ENCODE data around the gene KCTD1. TPM values are rescaled to one million over a fixed set of nuclear protein-coding genes. Genes with fewer than 3 reads are reported as not detected.

KCTD1 gene
- total RNA-seq, 2 experiments from 2014 or later: 4.1 to 5.6 TPM

- H3K4me3 Mint-ChIP-seq: no peak overlapping the region
- no peaks in the 10 kb centered on the region for H3K27me3 Mint-ChIP-seq
- DNase-seq: no peak
Observed at GRCh38 chr18:26419746-26420145, 128.6 kb downstream of the KCTD1 start.

GRCh38 chr18:26418225-26418624 lies 130.1 kb downstream of the KCTD1 start:
- H3K4me3 Mint-ChIP-seq: no peak overlapping the region
- H3K9me3 Mint-ChIP-seq (ENCODE audit: low read depth): no peaks in the 10 kb centered on the region
- CTCF ChIA-PET: no interaction called here
- H3K27me3 Mint-ChIP-seq: no peaks in the 10 kb centered on the region
- ATAC-seq (no peak), DNase-seq (no peak)
- H3K4me1 Mint-ChIP-seq: no peaks in the 10 kb centered on the region
- no peak overlapping the region for H3K27ac Mint-ChIP-seq
- no peaks in the 10 kb centered on the region for H3K36me3 Mint-ChIP-seq

More at GRCh38 chr18:26419746-26420145, 128.6 kb downstream of the KCTD1 start:
- Mint-ChIP-seq H3K9me3 (ENCODE audit: low read depth) (no peaks in the 10 kb centered on the region), H3K27ac (no peak overlapping the region), H3K4me1 (no peaks in the 10 kb centered on the region), H3K36me3 (no peaks in the 10 kb centered on the region)
- ATAC-seq: no peak
- CTCF ChIA-PET: interaction anchor here (1.0 kb wide), 1 partner anchor 36 kb away, joined by 3 read pairs; no protein-coding TSS in a partner anchor

GRCh38 chr18:26417190-26417589 lies 131.2 kb downstream of the KCTD1 start:
- Mint-ChIP-seq H3K27ac (no peak overlapping the region), H3K4me3 (no peak overlapping the region), H3K9me3 (ENCODE audit: low read depth) (no peaks in the 10 kb centered on the region), H3K36me3 (no peaks in the 10 kb centered on the region), H3K4me1 (no peaks in the 10 kb centered on the region), H3K27me3 (no peaks in the 10 kb centered on the region)
- no peak for DNase-seq
- ATAC-seq: no peak
- CTCF ChIA-PET: no interaction called here

- Mint-ChIP-seq H3K4me1 (no peaks in the 10 kb centered on the region), H3K27ac (no peak overlapping the region), H3K9me3 (ENCODE audit: low read depth) (no peaks in the 10 kb centered on the region), H3K4me3 (no peak overlapping the region), H3K27me3 (no peaks in the 10 kb centered on the region), H3K36me3 (no peaks in the 10 kb centered on the region)
- CTCF ChIA-PET: interaction anchor here (1.3 kb wide), 1 partner anchor 9 kb away, joined by 3 read pairs; no protein-coding TSS in a partner anchor
- ATAC-seq: no peak
- no peak for DNase-seq
Observed at GRCh38 chr18:26416652-26417150, 131.7 kb downstream of the KCTD1 start.

DNA sequence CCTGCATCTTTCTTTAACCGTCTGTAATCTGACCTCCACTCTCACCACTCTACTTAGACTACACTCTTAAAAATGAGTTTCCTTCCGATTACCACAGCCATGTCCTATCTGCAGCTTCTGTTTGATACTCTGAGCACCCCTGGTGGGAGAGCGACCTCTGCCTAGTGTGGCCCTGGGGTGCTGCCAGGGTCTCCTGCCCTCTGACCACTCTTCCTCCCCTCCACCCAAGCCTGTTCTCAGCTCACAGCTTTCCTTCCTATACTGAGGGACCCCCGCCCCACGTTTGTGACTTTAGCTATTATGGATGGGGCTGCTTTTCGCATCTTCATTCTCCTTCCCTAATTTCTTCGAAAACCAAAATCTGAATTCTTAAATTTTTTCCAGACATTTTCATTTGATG lies 132.7 kb downstream of the KCTD1 start:
- no peaks in the 10 kb centered on the region for H3K27me3 Mint-ChIP-seq
- no peak for DNase-seq
- CTCF ChIA-PET: interaction anchor here (1.3 kb wide), 1 partner anchor 10 kb away, joined by 3 read pairs; no protein-coding TSS in a partner anchor
- ATAC-seq: no peak
- H3K4me1 Mint-ChIP-seq: no peaks in the 10 kb centered on the region
- no peak overlapping the region for H3K27ac Mint-ChIP-seq
- H3K36me3 Mint-ChIP-seq: no peaks in the 10 kb centered on the region
- no peak overlapping the region for H3K4me3 Mint-ChIP-seq
- no peaks in the 10 kb centered on the region for H3K9me3 Mint-ChIP-seq (ENCODE audit: low read depth)

DNA sequence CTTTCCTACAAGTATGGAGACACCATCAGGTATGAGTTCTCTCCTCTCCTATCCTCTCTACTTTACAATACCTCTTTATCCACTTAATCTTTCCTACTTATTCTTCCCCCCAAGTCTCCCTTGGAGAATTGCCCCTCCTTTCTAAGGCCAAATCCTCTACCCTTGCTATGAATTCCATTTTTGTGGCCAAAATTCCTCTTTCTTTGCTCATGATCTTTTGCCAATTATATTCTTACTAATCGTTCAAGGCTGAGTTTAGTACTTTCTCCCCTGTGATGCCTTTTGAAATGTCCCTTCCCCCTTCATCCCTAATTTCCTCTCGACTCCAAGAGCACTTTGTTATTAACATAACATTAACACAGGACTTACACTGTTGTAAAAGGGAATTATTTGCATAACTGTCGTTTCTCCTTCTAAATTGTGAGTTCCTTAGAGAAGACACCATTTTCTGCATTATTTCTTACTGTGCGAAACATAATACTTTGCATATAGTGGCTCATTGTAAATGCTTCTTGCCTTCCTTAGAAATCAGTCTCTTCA lies 133.4 kb downstream of the KCTD1 start:
- Mint-ChIP-seq H3K27ac (no peak overlapping the region), H3K4me1 (no peaks in the 10 kb centered on the region), H3K9me3 (ENCODE audit: low read depth) (no peaks in the 10 kb centered on the region), H3K36me3 (no peaks in the 10 kb centered on the region), H3K27me3 (no peaks in the 10 kb centered on the region), H3K4me3 (no peak overlapping the region)
- no peak for ATAC-seq
- DNase-seq: no peak
- CTCF ChIA-PET: no interaction called here

GRCh38 chr18:26409091-26409490 lies 139.3 kb downstream of the KCTD1 start:
- DNase-seq: no peak
- no peaks in the 10 kb centered on the region for H3K27me3 Mint-ChIP-seq
- H3K4me3 Mint-ChIP-seq: no peak overlapping the region
- no peaks in the 10 kb centered on the region for H3K4me1 Mint-ChIP-seq
- no peaks in the 10 kb centered on the region for H3K9me3 Mint-ChIP-seq (ENCODE audit: low read depth)
- CTCF ChIA-PET: no interaction called here
- no peak for ATAC-seq
- no peaks in the 10 kb centered on the region for H3K36me3 Mint-ChIP-seq
- H3K27ac Mint-ChIP-seq: no peak overlapping the region

DNA sequence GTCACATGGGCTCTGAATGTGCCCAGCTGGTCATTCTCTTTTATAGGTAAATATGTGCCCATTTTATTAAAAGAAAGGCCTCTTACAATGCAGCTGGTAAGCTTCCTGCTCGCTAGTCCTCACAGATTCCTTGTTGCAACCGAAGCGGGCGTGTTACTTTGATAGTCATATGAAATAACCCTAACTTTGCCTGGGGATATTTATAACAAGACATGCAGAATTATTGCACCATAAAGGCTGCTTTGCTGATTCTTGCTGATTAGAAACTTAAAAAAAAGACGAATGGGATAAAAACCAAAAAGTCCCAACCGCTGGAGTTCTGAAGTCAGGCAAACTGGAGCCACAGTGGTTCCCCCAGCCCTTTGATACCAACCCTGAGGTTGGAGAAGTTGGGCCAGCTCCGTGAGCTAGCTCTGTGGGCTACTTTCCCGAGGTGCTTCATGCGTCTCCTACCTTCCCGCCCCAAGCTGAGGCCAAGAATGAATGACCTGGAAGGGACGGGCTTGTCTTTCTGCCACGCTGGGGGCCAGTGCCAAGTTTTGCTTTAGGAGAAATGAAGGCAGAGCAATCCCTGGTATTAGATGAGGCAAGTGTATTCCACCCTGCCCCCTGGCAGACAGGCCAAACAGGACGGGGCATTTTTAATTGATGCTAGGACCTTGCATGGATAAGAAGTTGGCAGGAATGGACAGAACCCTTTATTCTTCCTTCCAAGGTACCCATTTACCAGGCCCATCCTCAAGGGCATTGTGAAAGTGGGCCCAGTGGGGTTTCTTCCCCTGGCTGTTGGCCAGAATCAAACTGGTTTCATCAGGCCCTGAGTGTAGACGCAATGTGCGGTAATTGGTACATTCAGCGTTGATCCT lies 140.4 kb downstream of the KCTD1 start:
- CTCF ChIA-PET: no interaction called here
- no peak overlapping the region for H3K4me3 Mint-ChIP-seq

DNA sequence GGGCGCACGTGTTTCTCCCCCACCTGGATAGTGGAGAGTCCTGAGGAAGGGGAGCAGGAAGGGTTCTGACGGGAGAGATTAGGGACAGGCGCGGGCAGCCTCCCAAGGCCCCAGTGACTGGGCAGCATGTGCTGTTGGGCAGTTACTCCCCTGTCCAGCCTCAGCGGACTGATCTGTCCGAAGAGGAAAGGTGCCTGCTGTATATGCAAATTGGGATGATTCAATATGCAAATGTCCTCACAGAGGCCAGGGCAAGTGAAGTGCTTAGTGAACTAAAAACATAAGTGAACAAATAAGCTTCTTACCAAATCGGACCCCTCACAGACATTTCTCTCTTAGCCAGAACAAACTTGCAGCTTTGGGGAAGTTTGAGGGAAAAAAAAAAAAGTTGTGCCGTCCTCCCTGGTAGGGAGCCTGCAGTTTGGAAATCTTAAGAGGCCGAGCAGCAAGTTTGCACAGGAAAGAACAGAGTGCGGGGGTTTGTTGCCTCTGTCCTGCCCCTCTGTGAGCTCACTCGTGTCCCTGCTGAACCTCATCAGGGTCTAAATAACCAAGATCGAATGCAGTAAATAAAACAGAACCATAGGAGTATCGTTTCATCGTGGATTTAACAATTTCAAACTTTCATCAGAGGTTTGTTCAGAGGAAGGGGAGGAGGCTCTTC lies 141.4 kb downstream of the KCTD1 start:
- H3K4me3 Mint-ChIP-seq: no peak overlapping the region
- H3K36me3 Mint-ChIP-seq: no peaks in the 10 kb centered on the region
- no peaks in the 10 kb centered on the region for H3K27me3 Mint-ChIP-seq
- no peaks in the 10 kb centered on the region for H3K9me3 Mint-ChIP-seq (ENCODE audit: low read depth)
- H3K27ac Mint-ChIP-seq: no peak overlapping the region
- CTCF ChIA-PET: no interaction called here
- no peak for DNase-seq
- no peak for ATAC-seq
- H3K4me1 Mint-ChIP-seq: no peaks in the 10 kb centered on the region

More for the DNA sequence above, 140.4 kb downstream of the KCTD1 start:
- H3K4me1 Mint-ChIP-seq: no peaks in the 10 kb centered on the region
- DNase-seq (no peak), ATAC-seq (no peak)
- H3K36me3 Mint-ChIP-seq: no peaks in the 10 kb centered on the region
- H3K9me3 Mint-ChIP-seq (ENCODE audit: low read depth): no peaks in the 10 kb centered on the region
- no peaks in the 10 kb centered on the region for H3K27me3 Mint-ChIP-seq
- H3K27ac Mint-ChIP-seq: no peak overlapping the region

GRCh38 chr18:26406324-26406723 lies 142.0 kb downstream of the KCTD1 start:
- Mint-ChIP-seq H3K4me1 (no peaks in the 10 kb centered on the region), H3K4me3 (no peak overlapping the region), H3K36me3 (no peaks in the 10 kb centered on the region), H3K27me3 (no peaks in the 10 kb centered on the region), H3K27ac (no peak overlapping the region), H3K9me3 (ENCODE audit: low read depth) (no peaks in the 10 kb centered on the region)
- ATAC-seq (no peak), DNase-seq (no peak)
- CTCF ChIA-PET: no interaction called here

DNA sequence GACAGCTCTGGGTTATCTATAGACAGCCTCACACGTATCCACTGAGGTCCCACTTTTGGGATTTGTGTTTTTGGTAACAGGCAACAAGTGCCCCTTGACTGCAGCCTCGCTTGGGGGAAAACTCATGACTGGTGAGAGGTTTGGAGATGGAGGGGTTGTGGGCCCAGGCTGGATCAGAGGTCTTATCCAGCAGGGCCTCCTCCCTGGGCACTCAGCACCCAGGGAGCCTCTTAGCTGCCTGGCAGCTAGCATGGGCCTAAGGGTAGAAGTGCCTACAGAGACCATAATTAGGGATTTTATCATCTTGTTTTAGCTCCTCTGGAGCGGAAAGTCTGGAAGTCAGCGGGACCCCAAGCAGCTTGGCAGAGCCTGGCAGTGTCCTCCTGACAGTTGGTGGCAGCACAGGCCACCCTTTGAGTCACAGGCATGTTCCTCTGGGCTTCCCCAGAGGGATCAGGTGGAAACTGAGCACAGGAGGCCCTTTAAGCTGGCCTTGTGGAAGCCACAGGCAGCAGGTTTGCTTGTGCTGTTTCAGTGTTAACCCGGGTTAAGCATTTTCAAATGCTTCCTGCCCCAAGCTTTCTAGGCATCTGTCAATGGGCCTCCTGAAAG lies 143.1 kb downstream of the KCTD1 start:
- no peak for DNase-seq
- CTCF ChIA-PET: interaction anchor here (1.5 kb wide), 1 partner anchor 21 kb away, joined by 7 read pairs; no protein-coding TSS in a partner anchor

More for the DNA sequence above, 143.1 kb downstream of the KCTD1 start:
- Mint-ChIP-seq H3K36me3 (no peaks in the 10 kb centered on the region), H3K4me1 (no peaks in the 10 kb centered on the region), H3K4me3 (no peak overlapping the region), H3K9me3 (ENCODE audit: low read depth) (no peaks in the 10 kb centered on the region), H3K27me3 (no peaks in the 10 kb centered on the region), H3K27ac (no peak overlapping the region)
- ATAC-seq: no peak
